Hematopoietic multipotent progenitor cell treated with erythropoietin and hydrocortisone succinate and interleukin-3 and kit ligand, for 4 days (in vitro differentiated cells): ENCODE data around the gene NEU2.
"Not testable (repeated sequence)": the region's sequence is repeated elsewhere in the genome, so short reads cannot be mapped to it uniquely, and the experiment has no call there.

Source experiments
- DNase-seq: peaks from one replicate; pipeline ENCODE4 v3.0.0-alpha.2; 2015

The NEU2 gene

GRCh38 chr2:233059797-233060500, 27.5 kb downstream of the NEU2 start, which contains the start of gene INPP5D:
Gene INPP5D, plus strand, starts transcription at chr2:233060342. Its CDS starts 137 bp downstream, at chr2:233060479.
- peak; percentile 97 for DNase-seq

GRCh38 chr2:233060501-233060979, 28.1 kb downstream of the NEU2 start:
- DNase-seq: no peak

- peak; percentile 76 for DNase-seq
Observed at GRCh38 chr2:233060980-233061590, 28.6 kb downstream of the NEU2 start.

- DNase-seq: peak; percentile 80
Observed at GRCh38 chr2:233061591-233062450, 29.3 kb downstream of the NEU2 start.

- DNase-seq: peak; percentile 58
Observed at GRCh38 chr2:233062451-233062850, 30.0 kb downstream of the NEU2 start.

GRCh38 chr2:233062946-233063268, 30.4 kb downstream of the NEU2 start:
- DNase-seq: no peak

GRCh38 chr2:233063269-233063975, 30.9 kb downstream of the NEU2 start:
- peak; percentile 84 for DNase-seq

- peak; percentile 72 for DNase-seq
Observed at GRCh38 chr2:233063976-233064411, 31.5 kb downstream of the NEU2 start.

GRCh38 chr2:233064530-233065199, 32.2 kb downstream of the NEU2 start:
- peak; percentile 50 for DNase-seq

- DNase-seq: not testable (repeated sequence)
Observed at GRCh38 chr2:233065200-233065589, 32.7 kb downstream of the NEU2 start.

GRCh38 chr2:233065954-233066470, 33.5 kb downstream of the NEU2 start:
- DNase-seq: no peak

- no peak for DNase-seq
Observed at GRCh38 chr2:233068762-233069418, 36.4 kb downstream of the NEU2 start.

- DNase-seq: peak; percentile 63
Observed at GRCh38 chr2:233072838-233073237, 40.4 kb downstream of the NEU2 start.

GRCh38 chr2:233074106-233074505, 41.6 kb downstream of the NEU2 start:
- no peak for DNase-seq

GRCh38 chr2:233075141-233075965, 42.9 kb downstream of the NEU2 start:
- no peak for DNase-seq

- peak; percentile 82 for DNase-seq
Observed at GRCh38 chr2:233075966-233076339, 43.5 kb downstream of the NEU2 start.

- DNase-seq: peak; percentile 78
Observed at GRCh38 chr2:233076749-233077148, 44.3 kb downstream of the NEU2 start.

- peak; percentile 48 for DNase-seq
Observed at GRCh38 chr2:233079473-233079877, 47.0 kb downstream of the NEU2 start.

- peak; percentile 58 for DNase-seq
Observed at GRCh38 chr2:233079953-233080835, 47.7 kb downstream of the NEU2 start.
